ENCODE data around the gene LYVE1.
A peak's percentile ranks its signal among the peaks of the same experiment; 100 is the strongest.

The LYVE1 gene

GRCh38 chr11:10566257-10566957 lies 2.1 kb downstream of the LYVE1 start:
- H3K27ac ChIP-seq: no peak overlapping the region

GRCh38 chr11:10565493-10565892 lies 3.0 kb downstream of the LYVE1 start:
- H3K27me3 ChIP-seq: no peaks in the 10 kb centered on the region
- no peak overlapping the region for H3K4me3 ChIP-seq
- peak overlapping the region in 1 of 2 donors; percentile 1 for H3K27ac ChIP-seq
- H3K4me1 ChIP-seq: peaks cover 0 to 23% (median 2%) of the 10 kb centered on the region in 4 donors
- H3K9me3 ChIP-seq: no peaks in the 10 kb centered on the region
- intact Hi-C loops (cut with DNase I; ENCODE audit: low total_unique reads): loop anchor here (10.0 kb wide), 2 partner anchors 161 to 169 kb away; no protein-coding TSS in a partner anchor
- H3K36me3 ChIP-seq: no peaks in the 10 kb centered on the region
- no peak for DNase-seq
- no peak for TF ChIP-seq CTCF (IDR thresholded peaks at IDR 0.05)

More at GRCh38 chr11:10566257-10566957, 2.1 kb downstream of the LYVE1 start:
- intact Hi-C loops (cut with DNase I; ENCODE audit: low total_unique reads): loop anchor here (10.0 kb wide), 2 partner anchors 162 to 168 kb away; no protein-coding TSS in a partner anchor
- no peak for DNase-seq
- peak overlapping the region in 1 of 2 donors; percentile 2 for H3K4me3 ChIP-seq
- no peak for TF ChIP-seq CTCF (IDR thresholded peaks at IDR 0.05)
- H3K4me1 ChIP-seq: peaks cover 0 to 23% (median 2%) of the 10 kb centered on the region in 4 donors
- H3K27me3 ChIP-seq: no peaks in the 10 kb centered on the region
- no peaks in the 10 kb centered on the region for H3K36me3 ChIP-seq
- no peaks in the 10 kb centered on the region for H3K9me3 ChIP-seq

- peak; percentile 59 to 65 for TF ChIP-seq CTCF (IDR thresholded peaks at IDR 0.05)
- H3K27ac ChIP-seq: peak overlapping the region in 1 of 2 donors; percentile 1
- no peak for DNase-seq
- H3K4me1 ChIP-seq: peaks cover 0 to 18% (median 2%) of the 10 kb centered on the region in 4 donors
- no peak overlapping the region for H3K4me3 ChIP-seq
- intact Hi-C loops (cut with DNase I; ENCODE audit: low total_unique reads): loop anchor here (10.0 kb wide), 2 partner anchors 160 to 170 kb away; no protein-coding TSS in a partner anchor
- no peaks in the 10 kb centered on the region for H3K9me3 ChIP-seq
- H3K36me3 ChIP-seq: peaks cover 0 to 5% (median 4%) of the 10 kb centered on the region in 3 donors
- no peaks in the 10 kb centered on the region for H3K27me3 ChIP-seq
Measured at GRCh38 chr11:10564696-10565318, 3.7 kb downstream of the LYVE1 start.

- Histone ChIP-seq H3K9me3 (no peaks in the 10 kb centered on the region), H3K27me3 (no peaks in the 10 kb centered on the region), H3K27ac (no peak overlapping the region), H3K4me1 (peaks cover 0 to 10% (median 2%) of the 10 kb centered on the region in 4 donors), H3K36me3 (peaks cover 0 to 12% (median 10%) of the 10 kb centered on the region in 3 donors), H3K4me3 (no peak overlapping the region)
- DNase-seq: no peak
- TF ChIP-seq CTCF (IDR thresholded peaks at IDR 0.05): no peak
- intact Hi-C loops (cut with DNase I; ENCODE audit: low total_unique reads): loop anchor here (10.0 kb wide), 2 partner anchors 159 to 171 kb away; no protein-coding TSS in a partner anchor
Measured at GRCh38 chr11:10564030-10564429, 4.4 kb downstream of the LYVE1 start.

- no peak overlapping the region for H3K4me3 ChIP-seq
- intact Hi-C loops (cut with DNase I; ENCODE audit: low total_unique reads): loop anchor here (10.0 kb wide), 2 partner anchors 157 to 173 kb away; no protein-coding TSS in a partner anchor
- no peak for DNase-seq
- H3K9me3 ChIP-seq: no peaks in the 10 kb centered on the region
- H3K27ac ChIP-seq: no peak overlapping the region
- no peak for TF ChIP-seq CTCF (IDR thresholded peaks at IDR 0.05)
- H3K36me3 ChIP-seq: peaks cover 0 to 16% (median 12%) of the 10 kb centered on the region in 3 donors
- H3K27me3 ChIP-seq: no peaks in the 10 kb centered on the region
- H3K4me1 ChIP-seq: no peaks in the 10 kb centered on the region
Measured at GRCh38 chr11:10561947-10562346, 6.5 kb downstream of the LYVE1 start.
